ENCODE results near the gene USP5.
"Not testable (repeated sequence)": the region's sequence is repeated elsewhere in the genome, so short reads cannot be mapped to it uniquely, and the experiment has no call there.

USP5 gene

DNA sequence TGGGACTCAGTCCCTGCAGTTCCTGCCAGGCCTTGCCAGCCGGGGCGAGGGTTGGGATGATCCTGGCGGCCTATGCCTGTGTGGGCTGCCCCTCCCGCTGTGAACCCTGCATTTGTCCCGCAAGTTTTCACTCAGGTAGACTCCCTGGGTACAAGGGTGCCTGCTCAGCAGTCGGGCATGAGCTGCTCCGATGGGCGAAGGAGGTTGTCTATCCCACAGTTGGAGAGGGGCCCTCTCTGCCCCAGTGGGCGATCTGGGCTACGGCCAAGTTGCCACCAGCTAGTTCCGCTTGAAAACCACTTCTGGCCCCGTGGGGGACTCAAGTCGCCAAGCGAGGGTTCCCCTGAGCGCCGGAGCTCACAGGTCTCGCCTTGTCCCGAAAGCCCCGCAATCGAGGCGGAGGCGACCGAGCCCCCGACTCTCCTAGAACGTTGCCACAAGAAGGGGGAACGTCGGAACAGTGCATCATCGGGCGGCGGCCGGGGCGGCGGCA, 15.0 kb downstream of the USP5 start:
- WGBS (ENCODE audit: insufficient coverage) = 3% methylated on average over 28 of the region's 33 CpGs
- peak overlapping the region in 1 of 2 experiments; percentile 80 for H3K27ac ChIP-seq (ENCODE audit: insufficient read depth in 1 of 2, low read depth in 1 of 2, low read length in 2 of 2, poor library complexity in 1 of 2, severe bottlenecking in 2 of 2)
- peaks cover 8 to 49% (median 40%) of the 10 kb centered on the region in 4 experiments for H3K4me1 ChIP-seq (ENCODE audit: control extremely low read depth in 1 of 4, control insufficient read depth in 4 of 4, insufficient read depth in 4 of 4, low read length in 3 of 4)
- peaks cover 4 to 72% (median 55%) of the 10 kb centered on the region in 4 experiments for H3K36me3 ChIP-seq (ENCODE audit: control insufficient read depth in 4 of 4, insufficient read depth in 4 of 4, low read length in 3 of 4)
- CTCF ChIA-PET = interaction anchor here (1.1 to 9.4 kb wide), 7 partner anchors 13 to 95 kb away, joined by 3 to 105 read pairs (median 12); partner anchors contain the start of genes C12orf57, CDCA3, LRRC23 and RNU7-1
- POLR2A ChIA-PET = interaction anchor here (0.5 to 3.7 kb wide), 6 partner anchors 12 to 81 kb away, joined by 3 to 21 read pairs (median 6); partner anchors contain the start of genes C12orf57, CDCA3, RNU7-1 and USP5
- H3K9me3 ChIP-seq (ENCODE audit: control extremely low read depth in 1 of 5, control insufficient read depth in 4 of 5, insufficient read depth in 2 of 5, low read depth in 1 of 5, low read length in 4 of 5) = no peaks in the 10 kb centered on the region
- DNase-seq = peak; percentile 69 to 82 (median 80)
- no peaks in the 10 kb centered on the region for H3K27me3 ChIP-seq (replicated peaks in 2 of 5; ENCODE audit: control insufficient read depth in 4 of 5, insufficient read depth in 5 of 5, low read length in 4 of 5)
- peak overlapping the region; percentile 9 to 89 (median 66) for H3K4me3 ChIP-seq (ENCODE audit: control insufficient read depth in 1 of 7, extremely low read depth in 1 of 7, insufficient read depth in 4 of 7, low read depth in 2 of 7, low read length in 6 of 7)

DNA sequence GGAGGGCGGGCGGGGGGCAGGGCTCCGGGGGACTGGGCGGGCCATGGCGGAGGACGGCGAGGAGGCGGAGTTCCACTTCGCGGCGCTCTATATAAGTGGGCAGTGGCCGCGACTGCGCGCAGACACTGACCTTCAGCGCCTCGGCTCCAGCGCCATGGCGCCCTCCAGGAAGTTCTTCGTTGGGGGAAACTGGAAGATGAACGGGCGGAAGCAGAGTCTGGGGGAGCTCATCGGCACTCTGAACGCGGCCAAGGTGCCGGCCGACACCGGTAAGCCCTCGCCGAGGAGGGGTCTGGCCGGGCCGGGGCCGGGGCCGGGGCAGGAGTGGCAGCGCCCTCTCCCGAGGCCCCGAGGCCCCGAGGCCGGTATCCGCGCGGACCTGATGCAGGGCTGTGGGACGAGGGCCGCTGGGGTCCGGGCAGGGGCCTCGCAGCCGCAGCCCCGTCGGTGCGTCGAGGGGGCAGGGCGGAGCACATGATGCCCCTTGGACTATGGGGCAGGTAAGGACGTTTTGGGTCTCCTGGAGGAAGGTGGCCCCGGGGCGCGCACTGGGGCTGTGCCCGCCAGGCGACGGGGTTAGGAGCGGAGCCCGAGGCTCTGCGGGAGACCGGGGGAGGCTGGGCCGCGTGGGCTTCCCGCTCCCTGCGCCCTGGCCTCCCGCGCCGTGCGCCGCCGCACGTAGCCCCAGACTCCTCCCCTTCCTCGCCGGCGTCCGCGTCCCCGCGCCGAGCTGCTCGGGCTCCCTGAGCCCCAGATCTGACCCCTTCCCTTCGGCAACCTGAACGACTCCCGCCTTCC, 15.7 kb downstream of the USP5 start, which contains the start of gene TPI1:
Gene TPI1 (plus strand): TSS at position 119 of the 798 bp plus-strand sequence. CDS start 36 bp downstream, at position 155.
- CTCF ChIA-PET = interaction anchor here (0.7 to 9.4 kb wide), 17 partner anchors 8 to 293 kb away, joined by 3 to 105 read pairs (median 4); partner anchors contain the start of genes C12orf57, CDCA3, LRRC23 and RNU7-1
- no peaks in the 10 kb centered on the region for H3K9me3 ChIP-seq (ENCODE audit: control extremely low read depth in 1 of 5, control insufficient read depth in 4 of 5, insufficient read depth in 2 of 5, low read depth in 1 of 5, low read length in 4 of 5)
- peaks cover 4 to 67% (median 50%) of the 10 kb centered on the region in 4 experiments for H3K36me3 ChIP-seq (ENCODE audit: control insufficient read depth in 4 of 4, insufficient read depth in 4 of 4, low read length in 3 of 4)
- POLR2A ChIA-PET = interaction anchor here (0.6 to 3.7 kb wide), 5 partner anchors 14 to 81 kb away, joined by 3 to 21 read pairs (median 6); partner anchors contain the start of genes C12orf57, CDCA3, RNU7-1 and USP5
- peak within 1 kb of the TSS; percentile 25 to 80 for H3K27ac ChIP-seq (ENCODE audit: insufficient read depth in 1 of 2, low read depth in 1 of 2, low read length in 2 of 2, poor library complexity in 1 of 2, severe bottlenecking in 2 of 2)
- H3K4me1 ChIP-seq (ENCODE audit: control extremely low read depth in 1 of 4, control insufficient read depth in 4 of 4, insufficient read depth in 4 of 4, low read length in 3 of 4) = peaks cover 8 to 55% (median 46%) of the 10 kb centered on the region in 4 experiments
- WGBS (ENCODE audit: insufficient coverage) = under 1% methylated on average over 63 of the region's 86 CpGs
- DNase-seq = peak in 2 of 3 donors; percentile 30 to 42
- peak within 1 kb of the TSS; percentile 63 to 89 (median 78) for H3K4me3 ChIP-seq (ENCODE audit: control insufficient read depth in 1 of 7, extremely low read depth in 1 of 7, insufficient read depth in 4 of 7, low read depth in 2 of 7, low read length in 6 of 7)
- no peaks in the 10 kb centered on the region for H3K27me3 ChIP-seq (replicated peaks in 2 of 5; ENCODE audit: control insufficient read depth in 4 of 5, insufficient read depth in 5 of 5, low read length in 4 of 5)

DNA sequence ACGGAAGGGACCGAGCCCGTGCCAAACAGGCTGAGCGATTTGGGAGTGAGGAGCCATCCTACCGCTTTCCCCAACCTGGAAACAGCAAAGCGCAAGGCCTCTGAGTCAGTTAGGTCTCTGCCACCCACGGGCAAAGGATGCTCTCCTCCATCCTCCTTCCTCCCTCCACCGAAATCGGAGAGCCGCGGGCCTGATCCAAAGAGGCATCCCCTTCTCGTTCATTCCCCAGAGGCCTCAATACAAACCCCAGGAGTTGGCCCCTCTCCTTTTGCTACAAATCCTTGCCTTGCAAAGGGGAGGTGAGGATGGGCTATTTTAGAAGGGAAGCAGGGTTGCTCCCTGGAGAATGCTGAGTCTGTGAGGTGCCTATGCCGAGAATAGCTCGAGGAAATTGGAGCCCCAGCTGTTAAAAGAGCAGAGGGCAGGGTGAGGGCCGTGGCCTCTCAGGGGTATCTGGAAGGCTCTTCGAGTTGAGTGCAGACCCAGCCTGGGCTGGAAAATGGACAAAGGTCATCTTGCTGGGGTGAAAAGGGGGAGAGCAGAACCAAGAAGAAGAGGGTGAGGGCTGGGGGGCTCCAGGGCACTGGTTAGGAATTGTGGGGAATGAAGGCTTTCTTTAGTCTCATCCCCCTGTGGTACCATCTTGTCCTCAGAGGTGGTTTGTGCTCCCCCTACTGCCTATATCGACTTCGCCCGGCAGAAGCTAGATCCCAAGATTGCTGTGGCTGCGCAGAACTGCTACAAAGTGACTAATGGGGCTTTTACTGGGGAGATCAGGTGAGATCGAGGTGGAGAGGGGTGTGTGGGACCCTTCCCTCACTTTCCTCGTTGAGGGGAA, 16.5 kb downstream of the USP5 start:
- CTCF ChIA-PET = interaction anchor here (0.7 to 9.4 kb wide), 26 partner anchors 9 to 292 kb away, joined by 3 to 105 read pairs (median 5); partner anchors contain the start of genes C12orf57, CDCA3, LRRC23 and RNU7-1
- no peaks in the 10 kb centered on the region for H3K27me3 ChIP-seq (replicated peaks in 2 of 5; ENCODE audit: control insufficient read depth in 4 of 5, insufficient read depth in 5 of 5, low read length in 4 of 5)
- peaks cover 4 to 59% (median 44%) of the 10 kb centered on the region in 4 experiments for H3K36me3 ChIP-seq (ENCODE audit: control insufficient read depth in 4 of 4, insufficient read depth in 4 of 4, low read length in 3 of 4)
- H3K27ac ChIP-seq (ENCODE audit: insufficient read depth in 1 of 2, low read depth in 1 of 2, low read length in 2 of 2, poor library complexity in 1 of 2, severe bottlenecking in 2 of 2) = peak overlapping the region in 1 of 2 experiments; percentile 76
- peaks cover 8 to 59% (median 50%) of the 10 kb centered on the region in 4 experiments for H3K4me1 ChIP-seq (ENCODE audit: control extremely low read depth in 1 of 4, control insufficient read depth in 4 of 4, insufficient read depth in 4 of 4, low read length in 3 of 4)
- peak overlapping the region; percentile 63 to 89 (median 78) for H3K4me3 ChIP-seq (ENCODE audit: control insufficient read depth in 1 of 7, extremely low read depth in 1 of 7, insufficient read depth in 4 of 7, low read depth in 2 of 7, low read length in 6 of 7)
- no peak for DNase-seq
- no peaks in the 10 kb centered on the region for H3K9me3 ChIP-seq (ENCODE audit: control extremely low read depth in 1 of 5, control insufficient read depth in 4 of 5, insufficient read depth in 2 of 5, low read depth in 1 of 5, low read length in 4 of 5)
- WGBS (ENCODE audit: insufficient coverage) = 19% methylated on average over 10 of the region's 22 CpGs
- POLR2A ChIA-PET = interaction anchor here (0.6 to 3.7 kb wide), 5 partner anchors 15 to 85 kb away, joined by 3 to 21 read pairs (median 6); partner anchors contain the start of genes C12orf57, RNU7-1 and USP5

DNA sequence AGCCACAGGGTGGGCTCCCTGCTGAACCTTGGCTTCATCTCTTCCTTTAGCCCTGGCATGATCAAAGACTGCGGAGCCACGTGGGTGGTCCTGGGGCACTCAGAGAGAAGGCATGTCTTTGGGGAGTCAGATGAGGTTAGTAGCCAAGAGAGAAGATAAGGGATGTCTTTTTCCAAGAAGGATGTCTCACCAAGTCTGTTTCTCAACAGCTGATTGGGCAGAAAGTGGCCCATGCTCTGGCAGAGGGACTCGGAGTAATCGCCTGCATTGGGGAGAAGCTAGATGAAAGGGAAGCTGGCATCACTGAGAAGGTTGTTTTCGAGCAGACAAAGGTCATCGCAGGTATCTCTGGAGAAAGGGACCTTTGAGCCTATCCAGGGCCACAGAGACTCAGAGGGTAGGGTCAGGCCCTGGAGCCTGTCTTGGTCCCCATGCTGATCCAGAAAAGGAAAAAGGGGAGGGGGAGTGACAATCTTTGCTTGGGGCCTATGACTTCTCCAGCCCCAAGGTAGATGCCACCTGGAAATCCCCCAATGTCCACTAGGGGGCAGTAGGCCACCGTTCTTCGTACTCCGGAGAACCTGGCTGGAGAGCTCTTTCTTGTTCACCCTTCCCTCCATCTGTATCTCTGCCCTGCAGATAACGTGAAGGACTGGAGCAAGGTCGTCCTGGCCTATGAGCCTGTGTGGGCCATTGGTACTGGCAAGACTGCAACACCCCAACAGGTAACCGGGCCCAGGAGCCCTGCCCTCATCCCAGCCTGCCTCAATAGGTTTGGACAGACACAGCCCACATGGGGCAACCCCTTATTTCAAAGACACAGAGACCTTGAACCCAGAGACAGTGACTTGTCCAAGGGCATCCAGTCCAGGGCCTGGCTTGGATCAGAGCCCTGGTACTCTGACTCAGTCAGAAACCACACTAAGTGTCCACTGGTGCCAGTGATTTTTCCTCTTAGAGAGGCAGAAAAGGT, 17.4 kb downstream of the USP5 start:
- 51% methylated on average over 12 of the region's 12 CpGs for WGBS (ENCODE audit: insufficient coverage)
- no peak overlapping the region for H3K27ac ChIP-seq (ENCODE audit: insufficient read depth in 1 of 2, low read depth in 1 of 2, low read length in 2 of 2, poor library complexity in 1 of 2, severe bottlenecking in 2 of 2)
- ChIA-PET CTCF (interaction anchor here (0.6 to 9.4 kb wide), 31 partner anchors 10 to 322 kb away, joined by 3 to 105 read pairs (median 5); partner anchors contain the start of genes C12orf57, C1RL, CDCA3 and LRRC23), POLR2A (interaction anchor here (0.6 to 3.7 kb wide), 4 partner anchors 18 to 86 kb away, joined by 3 to 21 read pairs (median 6); partner anchors contain the start of genes C12orf57, RNU7-1 and USP5)
- peaks cover 8 to 68% (median 58%) of the 10 kb centered on the region in 4 experiments for H3K4me1 ChIP-seq (ENCODE audit: control extremely low read depth in 1 of 4, control insufficient read depth in 4 of 4, insufficient read depth in 4 of 4, low read length in 3 of 4)
- DNase-seq = peak; percentile 84 to 93 (median 87)
- no peaks in the 10 kb centered on the region for H3K9me3 ChIP-seq (ENCODE audit: control extremely low read depth in 1 of 5, control insufficient read depth in 4 of 5, insufficient read depth in 2 of 5, low read depth in 1 of 5, low read length in 4 of 5)
- H3K27me3 ChIP-seq (replicated peaks in 2 of 5; ENCODE audit: control insufficient read depth in 4 of 5, insufficient read depth in 5 of 5, low read length in 4 of 5) = no peaks in the 10 kb centered on the region
- H3K36me3 ChIP-seq (ENCODE audit: control insufficient read depth in 4 of 4, insufficient read depth in 4 of 4, low read length in 3 of 4) = peaks cover 4 to 51% (median 38%) of the 10 kb centered on the region in 4 experiments
- H3K4me3 ChIP-seq (ENCODE audit: control insufficient read depth in 1 of 7, extremely low read depth in 1 of 7, insufficient read depth in 4 of 7, low read depth in 2 of 7, low read length in 6 of 7) = peak overlapping the region in 3 of 7 experiments; percentile 78 to 89 (median 89)

DNA sequence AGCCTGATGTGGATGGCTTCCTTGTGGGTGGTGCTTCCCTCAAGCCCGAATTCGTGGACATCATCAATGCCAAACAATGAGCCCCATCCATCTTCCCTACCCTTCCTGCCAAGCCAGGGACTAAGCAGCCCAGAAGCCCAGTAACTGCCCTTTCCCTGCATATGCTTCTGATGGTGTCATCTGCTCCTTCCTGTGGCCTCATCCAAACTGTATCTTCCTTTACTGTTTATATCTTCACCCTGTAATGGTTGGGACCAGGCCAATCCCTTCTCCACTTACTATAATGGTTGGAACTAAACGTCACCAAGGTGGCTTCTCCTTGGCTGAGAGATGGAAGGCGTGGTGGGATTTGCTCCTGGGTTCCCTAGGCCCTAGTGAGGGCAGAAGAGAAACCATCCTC, 18.4 kb downstream of the USP5 start:
- peaks cover 4 to 42% (median 31%) of the 10 kb centered on the region in 4 experiments for H3K36me3 ChIP-seq (ENCODE audit: control insufficient read depth in 4 of 4, insufficient read depth in 4 of 4, low read length in 3 of 4)
- CTCF ChIA-PET = interaction anchor here (0.7 to 9.4 kb wide), 16 partner anchors 16 to 273 kb away, joined by 3 to 105 read pairs (median 14); partner anchors contain the start of genes C12orf57, CDCA3, LRRC23 and RNU7-1
- POLR2A ChIA-PET; H3K27me3 ChIP-seq (replicated peaks in 2 of 5; ENCODE audit: control insufficient read depth in 4 of 5, insufficient read depth in 5 of 5, low read length in 4 of 5); H3K9me3 ChIP-seq (ENCODE audit: control extremely low read depth in 1 of 5, control insufficient read depth in 4 of 5, insufficient read depth in 2 of 5, low read depth in 1 of 5, low read length in 4 of 5); DNase-seq; H3K4me3 ChIP-seq (ENCODE audit: control insufficient read depth in 1 of 7, extremely low read depth in 1 of 7, insufficient read depth in 4 of 7, low read depth in 2 of 7, low read length in 6 of 7); H3K27ac ChIP-seq (ENCODE audit: insufficient read depth in 1 of 2, low read depth in 1 of 2, low read length in 2 of 2, poor library complexity in 1 of 2, severe bottlenecking in 2 of 2): not testable (repeated sequence)
- H3K4me1 ChIP-seq (ENCODE audit: control extremely low read depth in 1 of 4, control insufficient read depth in 4 of 4, insufficient read depth in 4 of 4, low read length in 3 of 4) = peaks cover 14 to 73% (median 67%) of the 10 kb centered on the region in 4 experiments
- no CpG with 5 or more reads among the region's 4 CpGs for whole genome bisulfite sequencing (ENCODE audit: insufficient coverage)
